Activated naive CD4-positive, alpha-beta T cell (primary cell): ENCODE measurements around the gene ARHGAP1.

Experiments used
- DNase-seq, 4 experiments: peaks; one replicate each; lab custom pipeline; 2025; lab: John Stamatoyannopoulos, UW

The ARHGAP1 gene

GRCh38 chr11:46640036-46640788 lies 60.2 kb downstream of the ARHGAP1 start:
- DNase-seq: no peak

GRCh38 chr11:46639197-46639839 lies 61.1 kb downstream of the ARHGAP1 start:
- DNase-seq: no peak

DNA sequence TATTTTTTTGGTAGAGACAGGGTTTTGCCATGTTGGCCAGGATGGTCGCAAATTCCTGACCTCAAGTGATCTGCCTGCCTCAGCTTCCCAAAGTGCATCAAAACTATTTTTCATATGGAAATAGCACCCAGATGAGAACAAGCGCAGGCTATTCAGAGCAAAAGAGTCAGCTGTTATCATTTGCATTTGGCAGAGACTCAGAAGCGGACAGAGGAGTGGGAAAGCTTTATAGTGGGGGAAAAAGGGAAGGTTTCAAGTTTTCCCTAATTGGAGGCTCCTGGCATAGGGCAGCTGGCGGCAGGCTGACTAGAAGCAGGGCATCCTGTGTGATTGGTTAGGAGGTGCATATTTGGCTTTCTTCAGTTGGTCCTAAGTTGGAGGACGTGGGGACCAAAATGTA lies 62.9 kb downstream of the ARHGAP1 start:
- no peak for DNase-seq

DNA sequence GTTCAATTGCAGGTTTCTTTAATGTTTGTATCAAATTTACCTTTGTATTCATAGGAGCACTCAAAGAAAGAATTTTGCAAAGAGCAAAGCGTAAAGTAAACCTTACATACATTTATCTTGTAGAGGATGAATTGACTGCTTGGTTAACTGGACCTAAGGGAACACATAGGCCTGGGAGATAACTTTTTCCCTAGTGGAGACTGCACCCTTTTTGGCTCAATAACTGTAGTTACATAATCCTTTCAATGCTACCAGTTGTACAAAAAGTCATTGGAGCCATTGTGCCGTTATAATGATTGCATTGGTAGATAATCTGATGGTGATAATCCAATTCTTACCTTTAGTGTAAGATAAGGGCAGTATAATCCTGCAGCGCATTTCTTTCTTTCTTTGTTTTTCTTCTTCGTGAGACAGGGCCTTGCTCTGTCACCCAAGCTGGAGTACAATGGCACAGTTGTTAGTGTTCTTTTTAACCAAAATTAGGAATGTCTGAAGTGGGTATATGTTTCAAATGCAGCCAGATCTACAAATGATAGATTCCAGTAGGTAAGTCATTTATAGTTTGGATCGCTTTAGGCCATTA lies 64.8 kb downstream of the ARHGAP1 start:
- DNase-seq: no peak

DNA sequence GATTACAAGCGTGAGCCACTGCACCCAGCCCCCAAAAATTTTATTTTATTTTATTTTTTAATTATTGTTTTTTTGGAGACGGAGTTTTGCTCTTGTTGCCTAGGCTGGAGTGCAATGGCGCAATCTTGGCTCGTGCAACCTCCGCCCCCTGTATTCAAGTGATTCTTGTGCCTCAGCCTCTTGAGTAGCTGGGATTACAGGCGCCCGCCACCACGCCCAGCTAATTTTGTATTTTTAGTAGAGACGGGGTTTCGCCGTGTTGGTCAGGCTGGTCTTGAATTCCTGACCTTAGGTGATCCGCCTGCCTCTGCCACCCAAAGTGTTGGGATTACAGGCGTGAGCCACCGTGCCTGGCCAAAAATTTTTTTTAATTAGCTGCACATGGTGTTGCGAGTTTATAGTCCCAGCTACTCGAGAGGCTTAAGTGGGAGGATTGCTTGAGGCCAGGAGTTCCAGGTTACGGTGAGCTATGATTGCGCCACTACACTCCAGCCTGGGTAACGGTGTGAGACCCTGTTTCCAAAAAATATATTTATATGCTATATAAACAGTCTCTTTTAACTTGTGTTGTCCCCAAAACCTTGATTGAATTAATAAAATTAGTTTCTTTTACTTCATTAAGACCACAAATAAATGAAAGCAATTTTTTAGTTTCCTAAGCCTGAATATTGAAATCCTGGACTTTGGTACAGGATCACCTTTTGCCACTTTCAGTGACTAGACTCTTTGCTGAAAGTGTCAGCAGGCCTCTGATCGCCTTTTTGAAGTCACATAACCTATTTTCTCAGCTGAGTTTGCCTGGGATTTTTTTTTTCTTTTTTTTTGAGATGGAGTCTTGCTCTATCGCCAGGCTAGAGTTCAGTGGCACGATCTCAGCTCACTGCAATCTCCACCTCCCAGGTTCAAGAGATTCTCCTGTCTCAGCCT lies 66.9 kb downstream of the ARHGAP1 start:
- DNase-seq: no peak

DNA sequence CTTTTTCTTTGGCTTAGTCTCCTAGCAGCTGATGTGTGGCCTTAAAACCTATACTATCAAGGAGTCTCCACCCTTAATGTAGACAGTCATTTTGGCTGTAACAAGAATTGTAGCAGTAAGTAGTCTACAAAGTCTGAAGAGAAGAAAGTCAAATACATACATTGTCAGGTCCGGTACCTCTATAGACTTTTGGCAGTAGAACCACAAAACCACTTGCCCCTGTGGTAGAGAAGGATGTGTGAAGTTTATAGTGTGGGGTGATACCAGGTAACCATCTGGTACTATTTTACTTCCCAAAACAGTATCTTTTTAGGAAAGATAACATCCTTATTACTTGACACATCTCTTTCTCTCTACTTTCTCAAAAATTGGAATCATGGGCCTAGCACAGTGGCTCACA lies 67.9 kb downstream of the ARHGAP1 start:
- no peak for DNase-seq

DNA sequence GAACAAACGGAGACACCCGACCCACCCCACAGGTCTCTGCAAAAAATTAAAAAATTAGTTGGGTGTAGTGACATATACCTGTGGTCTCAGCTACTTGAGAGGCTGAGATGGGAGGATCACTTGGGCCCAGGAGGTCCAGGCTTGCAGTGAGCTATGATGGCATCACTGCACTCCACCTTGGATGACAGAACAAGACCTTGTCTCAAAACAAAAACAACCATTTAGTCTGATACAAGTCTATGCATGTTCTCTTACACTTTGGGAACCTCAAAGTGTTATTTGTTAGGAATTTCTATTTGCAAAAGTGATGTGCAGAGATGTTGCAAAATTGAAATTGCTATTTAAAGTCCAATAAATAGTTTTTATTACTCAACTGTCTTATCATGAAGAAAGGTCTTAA lies 68.7 kb downstream of the ARHGAP1 start:
- no peak for DNase-seq

GRCh38 chr11:46630237-46630636 lies 70.2 kb downstream of the ARHGAP1 start:
- no peak for DNase-seq

- no peak for DNase-seq
Measured at GRCh38 chr11:46628961-46629360, 71.5 kb downstream of the ARHGAP1 start.
